C4-2B (cell line): ENCODE results near the gene UQCRH.

Source experiments
- H3K27ac ChIP-seq: fragments of 450-650 bp; 2 replicates; pipeline ENCODE4 v1.5.1; 2017
- CTCF ChIP-seq: fragments of 450-650 bp; conservative IDR thresholded peaks from 2 replicates; pipeline ENCODE4 v1.5.1; 2017; ENCODE audit warnings: mild to moderate bottlenecking
- ZFX ChIP-seq: fragments of 450-650 bp; IDR thresholded peaks from 2 replicates; pipeline ENCODE4 v1.6.1; 2017

UQCRH gene

DNA sequence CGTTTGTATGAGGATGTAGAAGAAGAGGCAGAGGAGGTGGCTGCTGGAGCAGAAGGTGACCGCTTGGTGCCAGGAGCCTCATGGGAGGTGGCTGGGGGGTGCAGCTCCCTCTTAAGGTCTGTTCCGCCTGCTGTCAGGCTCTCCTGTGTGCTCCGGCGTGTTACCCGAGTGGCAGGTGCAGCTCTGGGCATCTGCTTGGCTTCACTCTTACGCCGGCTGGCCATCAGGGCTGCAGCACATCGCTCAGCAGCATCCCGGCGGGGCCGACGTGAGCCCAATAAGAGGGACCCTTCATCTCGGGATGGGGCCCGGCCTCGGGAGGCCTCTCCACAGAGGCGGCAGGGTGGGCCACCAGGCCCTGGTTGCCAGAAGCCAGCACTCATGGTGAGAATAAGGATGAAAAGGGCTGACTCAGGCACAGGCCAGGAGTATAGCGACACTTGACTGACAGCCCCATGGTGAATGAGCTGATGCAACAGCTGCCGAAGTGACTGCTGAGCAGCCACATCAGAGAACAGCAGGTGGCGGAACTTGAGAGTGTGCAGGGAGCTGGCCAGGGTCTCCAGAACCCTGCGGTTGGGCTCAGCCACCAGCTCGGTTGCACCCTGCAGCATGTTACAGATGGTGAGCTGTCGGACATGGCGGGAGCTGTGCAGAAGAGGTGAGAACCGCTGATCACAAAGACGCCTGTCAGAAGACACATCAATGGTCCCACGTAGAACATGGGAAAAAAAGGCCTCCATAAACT, 17.6 kb upstream of the UQCRH start:
- no peak overlapping the region for H3K27ac ChIP-seq
- no peak for TF ChIP-seq ZFX
- no peak for TF ChIP-seq CTCF

- TF ChIP-seq ZFX, result no peak
- no peak for TF ChIP-seq CTCF
- no peak overlapping the region for H3K27ac ChIP-seq
These were observed 14.9 kb upstream of the UQCRH start for GRCh38 chr1:46288485-46289133.

DNA sequence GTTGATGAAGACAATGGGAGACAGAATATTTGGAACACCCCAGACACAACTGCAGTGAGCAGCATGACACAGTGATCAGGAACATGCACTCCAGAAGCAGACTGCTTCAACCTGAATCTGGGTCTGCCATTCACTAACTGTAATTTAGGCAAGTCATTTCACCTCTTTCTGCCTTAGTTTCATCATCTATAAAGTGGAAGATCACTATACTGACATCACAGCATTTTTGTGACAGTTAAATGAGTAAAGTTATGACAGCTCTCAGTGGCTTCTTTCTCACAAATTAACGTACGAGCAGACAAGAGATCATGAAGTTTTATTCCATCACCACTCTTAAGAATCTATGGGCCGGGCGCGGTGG, 14.4 kb upstream of the UQCRH start:
- H3K27ac ChIP-seq, result no peak overlapping the region
- TF ChIP-seq CTCF (no peak), ZFX (no peak)

- H3K27ac ChIP-seq, result no peak overlapping the region
These were observed 13.5 kb upstream of the UQCRH start for GRCh38 chr1:46289976-46290375.

GRCh38 chr1:46295306-46295705, 8.2 kb upstream of the UQCRH start:
- TF ChIP-seq ZFX (no peak), CTCF (no peak)
- no peak overlapping the region for H3K27ac ChIP-seq

More at GRCh38 chr1:46289976-46290375, 13.5 kb upstream of the UQCRH start:
- TF ChIP-seq CTCF, result no peak
- TF ChIP-seq ZFX, result no peak

- no peak overlapping the region for H3K27ac ChIP-seq
- TF ChIP-seq ZFX (no peak), CTCF (no peak)
These were observed 5.1 kb upstream of the UQCRH start for GRCh38 chr1:46298387-46298786.

DNA sequence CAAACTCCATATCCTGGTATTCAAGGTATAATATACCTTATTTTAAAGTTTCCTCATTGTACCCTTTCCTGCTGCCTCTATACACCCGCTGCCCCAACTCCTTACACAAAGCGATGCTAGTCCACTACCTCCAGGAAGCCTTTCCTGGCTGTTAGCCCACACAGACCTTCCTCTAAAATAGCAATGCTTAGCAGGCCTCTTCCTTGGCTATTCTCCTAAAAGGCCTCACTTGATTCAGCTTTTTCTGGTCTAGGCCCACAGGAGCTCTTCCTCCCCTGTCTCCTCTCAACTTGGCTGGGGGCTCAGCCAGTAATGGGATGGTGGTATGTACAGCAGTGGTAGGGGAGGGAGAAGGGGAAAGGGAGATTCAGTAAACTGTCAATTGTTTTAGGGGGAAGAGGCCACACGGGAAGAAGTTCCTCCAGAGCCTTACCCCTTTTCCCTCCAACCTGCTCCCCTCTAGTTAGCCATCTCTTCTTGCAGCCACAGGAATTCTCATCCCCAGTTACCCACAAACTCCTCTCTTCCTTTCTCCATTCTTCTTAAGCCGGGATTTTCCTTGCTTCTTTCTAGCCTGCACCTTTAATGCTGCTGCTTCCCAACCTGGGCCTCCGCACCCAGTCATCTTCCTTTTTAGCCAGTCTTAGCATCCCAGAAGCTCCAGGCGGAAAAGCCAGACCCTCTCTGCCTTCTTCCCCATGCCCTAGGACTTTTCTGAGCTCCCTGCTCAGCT, 2.7 kb upstream of the UQCRH start:
- H3K27ac ChIP-seq, result peak overlapping the region; percentile 98
- TF ChIP-seq CTCF (no peak), ZFX (no peak)
